ENCODE measurements around the gene OSBPL6.

Gene OSBPL6

GRCh38 chr2:178427458-178427857, 233.1 kb downstream of the OSBPL6 start:
- TF ChIP-seq CTCF (IDR thresholded peaks at IDR 0.05; ENCODE audit: insufficient read depth, low read length, poor library complexity, severe bottlenecking), result no peak
- no peak overlapping the region for H3K4me3 ChIP-seq (replicated peaks; ENCODE audit: low read depth, low read length)
- H3K27me3 ChIP-seq (replicated peaks; ENCODE audit: control insufficient read depth, insufficient read depth, low read length), result no peaks in the 10 kb centered on the region
- no peak for DNase-seq (ENCODE audit: extremely low read depth, insufficient read length)
- H3K36me3 ChIP-seq (ENCODE audit: control insufficient read depth, insufficient read depth, low read length), result peaks cover 16% of the 10 kb centered on the region

- Histone ChIP-seq H3K4me3 (replicated peaks; ENCODE audit: low read depth, low read length) (no peak overlapping the region), H3K27me3 (replicated peaks; ENCODE audit: control insufficient read depth, insufficient read depth, low read length) (no peaks in the 10 kb centered on the region), H3K36me3 (ENCODE audit: control insufficient read depth, insufficient read depth, low read length) (peaks cover 16% of the 10 kb centered on the region)
- no peak for TF ChIP-seq CTCF (IDR thresholded peaks at IDR 0.05; ENCODE audit: insufficient read depth, low read length, poor library complexity, severe bottlenecking)
- no peak for DNase-seq (ENCODE audit: extremely low read depth, insufficient read length)
These were observed 234.1 kb downstream of the OSBPL6 start for GRCh38 chr2:178428396-178428806.

- TF ChIP-seq CTCF (IDR thresholded peaks at IDR 0.05; ENCODE audit: insufficient read depth, low read length, poor library complexity, severe bottlenecking), result no peak
- DNase-seq (ENCODE audit: extremely low read depth, insufficient read length), result no peak
- peaks cover 18% of the 10 kb centered on the region for H3K36me3 ChIP-seq (ENCODE audit: control insufficient read depth, insufficient read depth, low read length)
- H3K4me3 ChIP-seq (replicated peaks; ENCODE audit: low read depth, low read length), result no peak overlapping the region
- no peaks in the 10 kb centered on the region for H3K27me3 ChIP-seq (replicated peaks; ENCODE audit: control insufficient read depth, insufficient read depth, low read length)
These were observed 235.0 kb downstream of the OSBPL6 start for GRCh38 chr2:178429336-178429735.

GRCh38 chr2:178436662-178437061, 242.3 kb downstream of the OSBPL6 start:
- TF ChIP-seq CTCF (IDR thresholded peaks at IDR 0.05; ENCODE audit: insufficient read depth, low read length, poor library complexity, severe bottlenecking), result no peak
- H3K36me3 ChIP-seq (ENCODE audit: control insufficient read depth, insufficient read depth, low read length), result peaks cover 10% of the 10 kb centered on the region
- no peaks in the 10 kb centered on the region for H3K27me3 ChIP-seq (replicated peaks; ENCODE audit: control insufficient read depth, insufficient read depth, low read length)
- DNase-seq (ENCODE audit: extremely low read depth, insufficient read length), result no peak
- no peak overlapping the region for H3K4me3 ChIP-seq (replicated peaks; ENCODE audit: low read depth, low read length)

- Histone ChIP-seq H3K36me3 (ENCODE audit: control insufficient read depth, insufficient read depth, low read length) (peaks cover 5% of the 10 kb centered on the region), H3K27me3 (replicated peaks; ENCODE audit: control insufficient read depth, insufficient read depth, low read length) (no peaks in the 10 kb centered on the region), H3K4me3 (replicated peaks; ENCODE audit: low read depth, low read length) (no peak overlapping the region)
- TF ChIP-seq CTCF (IDR thresholded peaks at IDR 0.05; ENCODE audit: insufficient read depth, low read length, poor library complexity, severe bottlenecking), result no peak
- no peak for DNase-seq (ENCODE audit: extremely low read depth, insufficient read length)
These were observed 247.1 kb downstream of the OSBPL6 start for GRCh38 chr2:178441426-178441825.

Measured in GM06990 (cell line).